Measurements from ENCODE around the gene GPR156. TPM values are rescaled to one million over a fixed set of nuclear protein-coding genes. Genes with fewer than 3 reads are reported as not detected.

GPR156 gene
- total and polyA plus RNA-seq, 10 of the 15 experiments (the other 5 are each of a cell fraction or from before 2014, with no cell fraction given) = 0.08 to 0.15 (median 0.11) TPM; not detected in 6

DNA sequence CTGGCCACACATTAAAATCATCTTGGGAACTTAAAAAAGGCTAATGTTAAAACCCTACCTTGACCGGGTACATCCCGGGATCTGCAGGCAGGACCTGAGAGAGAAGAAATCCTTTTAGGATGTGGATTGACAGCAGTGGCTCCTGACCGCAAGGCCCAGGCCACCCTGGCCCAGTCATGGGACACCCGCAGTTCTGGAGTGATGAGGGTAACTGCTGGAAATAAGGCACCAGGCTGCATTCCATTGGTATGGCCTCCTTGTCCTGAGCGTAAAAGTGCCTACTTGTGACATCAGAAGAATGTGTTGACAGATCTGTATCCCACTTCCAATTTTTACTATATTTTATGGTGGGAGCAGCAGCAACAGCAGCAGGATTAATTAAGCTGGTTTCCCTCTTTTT, 127.3 kb downstream of the GPR156 start:
- in situ Hi-C loops (cut with MboI) (no loop called here), intact Hi-C loops (cut with micrococcal nuclease; ENCODE audit: unreplicated experiment) (no loop called here)
- SMC1A ChIA-PET (ENCODE audit: uncharacterized antibody, unreplicated experiment) = interaction anchor here (0.7 kb wide), 1 partner anchor 9 kb away, joined by 4 read pairs; no protein-coding TSS in a partner anchor
- ATAC-seq (no peak), DNase-seq (ENCODE audit: low read depth, low spot score) (no peak), FAIRE-seq (no peak)
- no peak overlapping the region for H3K4me2 ChIP-seq (ENCODE audit: control insufficient read depth, insufficient read depth)
- no peaks in the 10 kb centered on the region for H3K79me2 ChIP-seq (ENCODE audit: control insufficient read depth, insufficient read depth, low read length)
- RAD21 ChIA-PET (ENCODE audit: unreplicated experiment) = no interaction called here
- H3K27ac ChIP-seq (ENCODE audit: control insufficient read depth, insufficient read depth) = no peak overlapping the region
- 66% methylated on average over 4 of the region's 5 CpGs for WGBS (ENCODE audit: insufficient coverage, insufficient replicate concordance, low lambda C conversion rate, missing lambda C conversion rate)
- CTCF ChIA-PET = no interaction called here
- no peak overlapping the region for H3K4me3 ChIP-seq
- no peak for TF ChIP-seq DPF2 (IDR thresholded peaks at IDR 0.05)
- no peak for TF ChIP-seq HDAC6 (IDR thresholded peaks at IDR 0.05; ENCODE audit: unreplicated experiment)
- TF ChIP-seq BACH1 (IDR thresholded peaks at IDR 0.05; ENCODE audit: borderline replicate concordance) = no peak
- no peak for TF ChIP-seq NR2C2 (IDR thresholded peaks at IDR 0.05; ENCODE audit: borderline replicate concordance, control insufficient read depth, insufficient read length, low read depth)
- no peak for TF ChIP-seq TARDBP (IDR thresholded peaks at IDR 0.05; ENCODE audit: borderline replicate concordance)
- TF ChIP-seq ZBTB33 (IDR thresholded peaks at IDR 0.05) = no peak
- no peak for TF ChIP-seq KAT2A (conservative IDR thresholded peaks at IDR 0.05; ENCODE audit: control insufficient read depth, low read depth, low read length)
- TF ChIP-seq SMAD5 (IDR thresholded peaks at IDR 0.05; ENCODE audit: low read depth) = no peak
- TF ChIP-seq GABPA (IDR thresholded peaks at IDR 0.05; ENCODE audit: low read depth) = no peak
- no peak for TF ChIP-seq HDAC2 (IDR thresholded peaks at IDR 0.05)
- no peak for TF ChIP-seq SKIL (IDR thresholded peaks at IDR 0.05; ENCODE audit: low read depth, poor library complexity, severe bottlenecking)
- no peak for TF ChIP-seq CREM (IDR thresholded peaks at IDR 0.05; ENCODE audit: low read depth)
- TF ChIP-seq POLR2A (IDR thresholded peaks at IDR 0.05; ENCODE audit: low read depth, low read length) = no peak
- no peak for TF ChIP-seq POU2F2 (IDR thresholded peaks at IDR 0.05; ENCODE audit: borderline replicate concordance, low read depth, low read length)
- no peak for TF ChIP-seq BCLAF1 (IDR thresholded peaks at IDR 0.05)
- TF ChIP-seq SRF (IDR thresholded peaks at IDR 0.05; ENCODE audit: low read depth in 2 of 2, low read length in 2 of 2) = no peak
- TF ChIP-seq SMARCA5 (IDR thresholded peaks at IDR 0.05) = no peak
- TF ChIP-seq JUNB (IDR thresholded peaks at IDR 0.05) = no peak
- POLR2A ChIA-PET = no interaction called here
- BruUV-seq (replicated peaks) = no TSS peak
- no peaks in the 10 kb centered on the region; a peak in 1 of 4 replicates for H3K27me3 ChIP-seq (replicated peaks in 1 of 2; ENCODE audit: control insufficient read depth in 2 of 2, insufficient read depth in 2 of 2, low read length in 1 of 2)
- H4K20me1 ChIP-seq (ENCODE audit: control insufficient read depth, insufficient read depth) = no peaks in the 10 kb centered on the region
- no peak overlapping the region for H3K9ac ChIP-seq (ENCODE audit: control insufficient read depth, insufficient read depth, low read length)
- no peak overlapping the region for H2AFZ ChIP-seq (ENCODE audit: control insufficient read depth, low read depth, low read length)
- no peaks in the 10 kb centered on the region for H3K36me3 ChIP-seq (ENCODE audit: control insufficient read depth in 2 of 2, insufficient read depth in 2 of 2, low read length in 1 of 2)
- H3K4me1 ChIP-seq (ENCODE audit: control insufficient read depth, insufficient read depth, low read length) = no peaks in the 10 kb centered on the region
- H3K9me3 ChIP-seq (replicated peaks; ENCODE audit: control insufficient read depth, insufficient read depth, low read length) = peaks cover 4% of the 10 kb centered on the region; the same call in 1 of the 3 replicates

All from GM12878 (cell line).